NCI-H524 (cell line): ENCODE measurements around the gene TBCA.

Source experiments
- DNase-seq, 2 experiments: peaks; one replicate each; lab custom pipeline; 2025; lab: John Stamatoyannopoulos, UW

TBCA gene

DNA sequence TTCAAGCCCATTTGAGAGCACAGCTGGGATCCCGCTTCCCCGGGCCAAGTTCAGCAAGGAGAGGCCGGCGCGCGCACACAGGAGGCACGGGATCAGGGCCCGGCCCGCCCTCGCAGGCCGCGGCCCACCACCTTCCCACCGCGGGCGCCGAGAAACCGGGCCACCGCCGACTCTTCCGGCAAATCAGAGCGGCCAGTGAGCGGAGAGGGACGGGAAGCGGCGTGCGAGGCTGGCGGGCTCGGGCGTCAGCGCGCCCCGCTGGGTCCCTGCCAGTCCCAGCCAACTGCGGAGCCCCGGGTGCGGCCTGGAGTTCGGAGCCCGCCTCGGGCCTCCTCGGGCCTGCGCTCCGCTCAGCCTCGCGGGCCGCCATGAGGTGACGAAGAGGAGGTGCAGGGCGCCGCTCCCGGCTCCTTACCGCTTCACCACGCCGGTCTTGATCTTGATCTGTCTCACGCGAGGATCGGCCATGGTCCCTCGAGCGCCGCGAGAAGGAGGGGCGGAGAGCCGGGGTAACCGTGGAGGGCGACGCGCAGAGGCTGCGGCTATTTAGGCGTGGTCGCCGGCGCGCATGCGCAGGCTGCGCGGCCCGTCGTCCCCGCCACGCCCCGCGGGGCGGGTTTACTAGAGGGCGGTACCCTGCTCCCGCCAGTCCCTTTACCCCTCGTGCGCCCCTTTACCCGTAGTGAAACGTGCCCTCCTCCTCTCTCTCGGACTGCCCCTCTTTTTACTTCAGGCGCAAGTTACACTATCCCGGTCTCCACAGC, at the start of gene TBCA:
TSS of gene TBCA (minus strand) at position 550 of the 764 bp plus-strand sequence. CDS start at position 468, 82 bp downstream.
- DNase-seq, result peak; percentile 84 to 92

- DNase-seq, result no peak
Observed at GRCh38 chr5:77824981-77825380, 48.8 kb upstream of the TBCA start.

GRCh38 chr5:77816686-77817085, 40.5 kb upstream of the TBCA start:
- no peak for DNase-seq

- no peak for DNase-seq
Observed at GRCh38 chr5:77812926-77813589, 36.9 kb upstream of the TBCA start.

DNA sequence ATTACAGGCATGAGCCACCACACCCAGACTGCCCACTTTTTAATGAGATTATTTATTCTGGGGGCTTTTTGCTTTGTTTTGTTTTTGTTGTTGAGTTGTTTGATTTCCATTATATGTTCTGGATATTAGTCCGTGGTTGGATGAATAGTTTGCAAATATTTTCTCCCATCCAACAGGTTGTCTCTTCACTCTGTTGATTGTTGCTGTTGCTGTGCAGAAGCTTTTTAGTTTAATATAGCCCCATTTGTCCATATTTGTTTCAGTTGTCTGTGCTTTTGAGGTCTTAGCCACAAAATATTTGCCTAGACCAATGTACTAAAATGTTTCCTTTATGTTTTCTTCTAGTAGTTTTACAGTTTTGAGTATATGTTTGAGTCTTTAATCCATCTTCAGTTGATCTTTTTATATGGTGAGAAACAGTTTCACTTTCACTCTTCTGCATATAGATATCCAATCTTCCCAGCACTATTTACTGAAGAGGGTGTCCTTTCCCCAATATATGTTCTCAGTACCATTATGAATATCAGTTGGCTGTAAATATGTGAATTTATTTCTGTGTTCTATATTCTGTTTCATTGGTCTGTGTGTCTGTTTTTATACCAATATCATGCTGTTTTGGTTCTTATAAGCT, 30.2 kb upstream of the TBCA start:
- DNase-seq, result no peak

DNA sequence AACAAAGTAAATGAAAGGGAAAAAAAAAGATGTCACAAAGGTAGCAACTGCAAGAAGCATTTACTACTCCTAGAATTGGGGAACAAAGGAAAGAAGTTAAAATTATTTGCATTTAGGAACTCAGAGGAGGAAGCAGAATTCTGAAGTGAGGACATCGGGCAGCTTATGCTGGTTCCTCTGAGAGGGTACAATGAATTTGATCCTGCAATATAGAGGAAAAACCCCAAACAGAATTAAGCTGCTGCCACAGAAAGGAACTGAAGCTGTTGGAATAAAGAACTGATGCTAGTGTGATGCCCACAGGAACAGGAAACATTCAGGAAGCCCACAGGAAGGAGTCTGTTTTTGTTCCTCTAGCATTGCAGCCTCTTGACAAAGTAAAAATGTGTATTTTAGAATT, 22.3 kb upstream of the TBCA start:
- DNase-seq, result no peak

DNA sequence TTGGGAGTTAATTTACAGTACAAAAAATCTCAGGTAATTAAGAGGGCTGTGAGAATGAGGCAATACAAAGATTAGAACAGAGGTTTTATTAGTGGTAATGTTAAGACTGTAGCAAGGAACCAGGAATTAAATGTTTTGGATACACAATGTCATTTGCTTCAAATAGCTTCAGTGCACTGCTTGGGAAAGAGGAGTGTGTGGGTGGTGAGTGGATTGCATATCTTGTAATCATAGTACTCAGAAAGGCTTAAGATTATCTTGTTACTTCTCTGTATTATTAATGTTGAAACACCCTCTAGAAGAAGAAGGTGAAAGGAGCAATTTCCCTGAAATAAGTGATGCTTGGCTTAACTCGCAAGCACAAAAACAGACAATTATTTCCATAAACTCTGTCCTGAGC, 21.0 kb upstream of the TBCA start:
- DNase-seq, result peak in 1 of 2 experiments; percentile 59

- DNase-seq, result no peak
Observed at GRCh38 chr5:77795846-77796245, 19.7 kb upstream of the TBCA start.

- no peak for DNase-seq
Observed at GRCh38 chr5:77795268-77795667, 19.1 kb upstream of the TBCA start.

DNA sequence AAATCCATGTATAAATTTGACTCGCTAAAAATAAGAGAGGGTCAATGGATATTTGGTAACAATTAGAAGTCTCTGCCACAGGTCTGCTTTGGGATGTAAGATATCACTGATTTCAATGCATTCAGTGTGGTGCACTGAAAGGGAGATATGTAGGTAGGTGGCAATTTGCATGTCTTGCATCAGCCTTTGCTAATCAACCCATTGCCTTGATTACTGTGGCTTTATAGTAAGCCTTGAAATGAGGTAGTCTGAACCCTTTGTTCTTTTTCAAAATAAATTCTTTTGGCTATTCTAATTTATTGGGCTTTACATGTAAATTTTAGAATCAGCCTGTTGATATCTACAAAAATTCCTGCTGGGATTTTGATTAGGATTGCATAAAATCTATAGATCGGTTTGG, 15.8 kb upstream of the TBCA start:
- no peak for DNase-seq

DNA sequence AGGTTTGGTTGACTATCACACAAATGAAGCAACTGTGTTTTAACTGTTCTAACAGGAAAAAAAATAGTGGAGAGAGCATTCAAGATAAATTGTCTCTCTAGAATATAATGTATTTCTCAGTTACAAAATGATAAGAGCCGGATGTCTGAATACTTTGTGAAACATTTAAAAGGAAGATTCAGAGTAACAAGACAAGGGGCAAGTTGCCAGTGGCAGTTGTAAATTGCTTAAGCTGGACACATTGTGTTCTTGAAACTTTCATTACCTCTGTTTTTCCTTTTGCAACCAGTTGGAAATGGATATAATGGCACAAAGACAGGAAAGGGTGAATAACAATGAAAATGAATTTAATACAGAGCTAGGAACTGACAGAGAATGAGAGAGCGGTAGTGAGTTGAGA, 15.2 kb upstream of the TBCA start:
- DNase-seq, result no peak

DNA sequence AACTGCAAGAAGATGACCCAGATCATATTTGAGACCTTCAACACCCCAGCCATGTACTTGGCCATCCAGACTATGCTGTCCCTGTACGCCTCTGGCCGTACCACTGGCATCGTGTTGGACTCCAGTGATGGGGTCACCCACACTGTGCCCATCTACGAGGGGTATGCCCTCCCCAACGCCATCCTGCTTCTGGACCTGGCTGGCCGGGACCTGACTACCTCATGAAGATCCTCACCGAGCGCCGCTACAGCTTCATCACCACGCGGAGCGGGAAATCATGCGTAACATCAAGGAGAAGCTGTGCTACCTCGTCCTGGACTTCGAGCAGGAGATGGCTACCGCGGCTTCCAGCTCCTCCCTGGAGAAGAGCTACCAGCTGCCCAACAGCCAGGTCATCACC, 9.1 kb upstream of the TBCA start:
- no peak for DNase-seq

DNA sequence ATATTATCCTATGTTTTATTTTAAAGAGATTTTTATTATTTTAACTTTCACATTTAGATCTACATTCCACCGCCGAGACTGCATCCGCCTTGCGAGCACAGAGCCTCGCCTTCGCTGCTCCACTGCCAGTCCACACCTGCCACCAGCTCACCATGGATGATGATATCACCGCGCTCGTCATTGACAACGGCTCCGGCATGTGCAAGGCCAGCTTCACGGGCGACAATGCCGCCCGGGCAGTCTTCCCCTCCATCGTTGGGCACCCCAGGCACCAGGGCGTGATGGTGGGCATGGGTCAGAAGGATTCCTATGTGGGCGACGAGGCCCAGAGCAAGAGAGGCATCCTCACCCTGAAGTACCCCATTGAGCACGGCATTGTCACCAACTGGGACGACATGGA, 8.6 kb upstream of the TBCA start:
- DNase-seq, result no peak

GRCh38 chr5:77781076-77781475, 4.9 kb upstream of the TBCA start:
- no peak for DNase-seq

GRCh38 chr5:77778881-77779438, 2.8 kb upstream of the TBCA start:
- no peak for DNase-seq

DNA sequence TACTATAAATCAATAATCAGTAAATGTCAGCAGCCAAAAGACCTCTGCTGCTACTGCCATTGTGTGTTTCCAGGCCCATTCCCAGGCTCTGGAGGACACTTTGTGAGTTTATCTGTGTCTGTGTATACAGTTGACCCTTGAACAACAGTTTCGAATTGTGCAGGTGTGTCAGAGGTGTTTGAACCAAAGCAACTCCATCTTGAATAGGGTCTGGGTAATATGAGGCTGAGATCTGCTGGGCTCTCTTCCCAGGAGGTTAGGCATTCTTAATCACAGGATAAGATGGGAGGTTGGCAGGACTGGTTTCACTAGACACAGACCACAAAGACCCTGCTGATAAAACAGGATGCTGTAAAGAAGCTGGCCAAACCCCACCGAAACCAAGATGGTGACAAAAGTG, 2.3 kb upstream of the TBCA start:
- no peak for DNase-seq

GRCh38 chr5:77777911-77778310, 1.8 kb upstream of the TBCA start:
- DNase-seq, result no peak

GRCh38 chr5:77777281-77777892, 1.2 kb upstream of the TBCA start:
- DNase-seq, result no peak

DNA sequence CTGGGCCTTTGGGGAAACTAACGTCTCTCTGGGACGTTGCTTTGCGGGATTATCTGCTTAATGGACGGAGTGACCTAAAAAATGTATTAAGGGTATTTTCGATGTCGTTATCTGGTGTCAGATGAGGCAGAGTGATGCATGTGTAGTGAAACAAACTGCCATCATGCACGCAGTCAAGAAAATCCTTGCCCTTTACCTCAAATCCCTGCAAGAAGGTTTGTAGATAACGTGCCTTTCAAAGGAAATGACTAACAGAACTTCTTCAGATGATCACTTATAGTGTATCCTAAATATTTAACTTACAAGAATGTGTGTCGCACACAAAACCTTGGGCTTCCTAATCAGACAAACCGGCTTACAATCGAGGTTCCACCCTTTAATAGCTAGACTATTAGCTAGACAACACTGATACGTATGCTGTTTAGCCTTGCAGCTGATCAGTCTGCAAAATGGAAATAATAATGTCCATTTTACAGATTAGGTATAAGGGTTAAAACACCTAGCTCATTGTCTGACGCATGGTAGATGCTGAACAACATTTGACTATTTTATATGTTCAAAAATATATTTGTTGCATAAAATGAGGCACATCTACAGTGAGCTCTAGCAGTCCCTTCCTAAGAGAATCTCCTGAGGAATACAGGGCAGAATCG, 541 bp upstream of the TBCA start:
- DNase-seq, result no peak

DNA sequence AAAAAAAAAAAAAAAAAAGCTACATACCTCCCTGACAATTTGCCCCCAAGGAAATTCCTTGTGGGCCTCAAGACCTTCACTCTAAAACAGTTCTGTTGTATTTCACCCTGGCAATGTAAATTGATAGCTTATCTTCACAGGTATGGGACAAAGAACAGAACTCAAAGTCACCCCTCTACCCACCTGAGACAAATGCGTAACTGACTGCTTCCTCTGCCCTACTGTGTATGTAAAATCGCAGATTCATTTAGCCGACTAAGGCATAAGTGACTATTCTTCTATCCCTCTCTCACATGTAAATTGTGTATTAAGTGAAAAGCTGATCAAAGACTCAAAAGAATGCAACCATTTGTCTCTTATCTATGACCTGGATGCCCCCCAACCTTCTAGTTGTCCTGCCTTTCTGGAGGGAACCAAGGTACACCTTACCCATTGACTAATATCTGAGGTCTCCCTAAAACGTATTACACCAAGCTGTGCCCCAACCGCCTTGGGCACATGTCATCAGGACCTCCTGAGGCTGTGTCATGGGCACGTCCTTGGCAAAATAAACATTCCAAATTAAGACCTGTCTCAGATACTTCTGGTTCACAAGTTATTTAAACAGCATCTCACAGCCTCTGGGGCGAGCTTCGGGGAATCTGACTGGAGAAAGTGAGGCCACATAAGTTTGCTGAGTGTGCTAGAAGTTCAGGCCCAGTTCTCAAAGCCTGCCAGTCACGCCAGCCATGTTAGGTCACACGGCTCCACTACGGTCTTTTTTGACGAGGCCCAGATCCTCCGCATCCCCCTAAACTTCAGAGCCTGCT, 954 bp downstream of the TBCA start:
- DNase-seq, result no peak

DNA sequence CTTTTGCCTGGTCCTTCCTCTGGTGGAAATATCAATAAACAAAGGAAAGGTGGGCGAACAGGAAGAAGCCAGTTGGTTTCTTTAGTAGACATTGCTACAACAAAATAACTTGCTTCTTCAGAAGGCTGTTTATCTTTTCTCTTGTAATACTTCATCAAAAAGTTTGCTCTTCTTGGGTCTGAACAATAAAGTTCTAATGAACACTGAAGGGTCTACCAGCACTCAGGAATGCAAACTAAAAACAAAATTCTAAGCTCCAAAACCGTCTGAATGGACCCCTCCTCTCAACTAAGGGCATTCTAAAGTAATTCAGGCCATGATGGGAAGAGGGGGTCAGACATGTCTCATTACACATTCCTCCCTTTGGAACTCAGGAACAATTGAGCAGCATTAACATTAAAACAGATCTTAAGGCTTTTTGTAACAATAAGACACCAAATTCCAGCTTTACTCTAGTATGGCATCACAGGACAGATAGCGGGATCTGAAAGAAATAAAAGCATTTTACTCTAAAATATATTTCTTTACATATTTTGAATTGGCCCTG, 2.3 kb downstream of the TBCA start:
- DNase-seq, result no peak
